Measurements from ENCODE around the gene GAS6. TPM values are rescaled to one million over a fixed set of nuclear protein-coding genes. Genes with fewer than 3 reads are reported as not detected.
"Not testable (repeated sequence)": the region's sequence is repeated elsewhere in the genome, so short reads cannot be mapped to it uniquely, and the experiment has no call there.

Gene GAS6
- polyA plus RNA-seq, 3 donors: 18.9 to 30.6 (median 29.2) TPM

GRCh38 chr13:113791226-113791625 lies 72.7 kb downstream of the GAS6 start:
- DNase-seq (ENCODE audit: extremely low read depth in 1 of 11, low read depth in 9 of 11, low spot score in 4 of 11): no peak

- not testable (repeated sequence) for DNase-seq (ENCODE audit: extremely low read depth in 1 of 11, low read depth in 9 of 11, low spot score in 4 of 11)
These were observed 73.9 kb downstream of the GAS6 start for GRCh38 chr13:113789931-113790330.

- DNase-seq (ENCODE audit: extremely low read depth in 1 of 11, low read depth in 9 of 11, low spot score in 4 of 11): no peak
These were observed 74.7 kb downstream of the GAS6 start for GRCh38 chr13:113789167-113789566.

GRCh38 chr13:113788413-113789135 lies 75.3 kb downstream of the GAS6 start:
- DNase-seq (ENCODE audit: extremely low read depth in 1 of 11, low read depth in 9 of 11, low spot score in 4 of 11): no peak

- DNase-seq (ENCODE audit: extremely low read depth in 1 of 11, low read depth in 9 of 11, low spot score in 4 of 11): no peak
These were observed 76.2 kb downstream of the GAS6 start for GRCh38 chr13:113787694-113788093.

GRCh38 chr13:113786262-113786841 lies 77.5 kb downstream of the GAS6 start:
- no peak for DNase-seq (ENCODE audit: extremely low read depth in 1 of 11, low read depth in 9 of 11, low spot score in 4 of 11)

GRCh38 chr13:113785051-113786010 lies 78.5 kb downstream of the GAS6 start:
- no peak for DNase-seq (ENCODE audit: extremely low read depth in 1 of 11, low read depth in 9 of 11, low spot score in 4 of 11)

- DNase-seq (ENCODE audit: extremely low read depth in 1 of 11, low read depth in 9 of 11, low spot score in 4 of 11): no peak
These were observed 79.2 kb downstream of the GAS6 start for GRCh38 chr13:113784645-113785024.

GRCh38 chr13:113783966-113784644 lies 79.8 kb downstream of the GAS6 start:
- DNase-seq (ENCODE audit: extremely low read depth in 1 of 11, low read depth in 9 of 11, low spot score in 4 of 11): no peak

GRCh38 chr13:113783200-113783881 lies 80.5 kb downstream of the GAS6 start:
- DNase-seq (ENCODE audit: extremely low read depth in 1 of 11, low read depth in 9 of 11, low spot score in 4 of 11): no peak

GRCh38 chr13:113782472-113782871 lies 81.4 kb downstream of the GAS6 start:
- no peak for DNase-seq (ENCODE audit: extremely low read depth in 1 of 11, low read depth in 9 of 11, low spot score in 4 of 11)

GRCh38 chr13:113781571-113781970 lies 82.3 kb downstream of the GAS6 start:
- no peak for DNase-seq (ENCODE audit: extremely low read depth in 1 of 11, low read depth in 9 of 11, low spot score in 4 of 11)

- peak in 4 of 11 donors; percentile 56 to 68 (median 62) for DNase-seq (ENCODE audit: extremely low read depth in 1 of 11, low read depth in 9 of 11, low spot score in 4 of 11)
These were observed 86.3 kb downstream of the GAS6 start for GRCh38 chr13:113777311-113778260.

GRCh38 chr13:113776231-113777125 lies 87.4 kb downstream of the GAS6 start:
- no peak for DNase-seq (ENCODE audit: extremely low read depth in 1 of 11, low read depth in 9 of 11, low spot score in 4 of 11)

GRCh38 chr13:113775451-113776145 lies 88.3 kb downstream of the GAS6 start:
- no peak for DNase-seq (ENCODE audit: extremely low read depth in 1 of 11, low read depth in 9 of 11, low spot score in 4 of 11)
